ENCODE data around the gene IAH1.

- TF ChIP-seq REST (IDR thresholded peaks at IDR 0.05) (no peak), YY1 (IDR thresholded peaks at IDR 0.05) (no peak), JUND (IDR thresholded peaks at IDR 0.05) (no peak), TAF1 (conservative IDR thresholded peaks at IDR 0.05) (no peak), NR2F2 (IDR thresholded peaks at IDR 0.05) (no peak), FOXA1 (IDR thresholded peaks at IDR 0.05) (no peak)
- TF ChIP-seq, protein P1, sequence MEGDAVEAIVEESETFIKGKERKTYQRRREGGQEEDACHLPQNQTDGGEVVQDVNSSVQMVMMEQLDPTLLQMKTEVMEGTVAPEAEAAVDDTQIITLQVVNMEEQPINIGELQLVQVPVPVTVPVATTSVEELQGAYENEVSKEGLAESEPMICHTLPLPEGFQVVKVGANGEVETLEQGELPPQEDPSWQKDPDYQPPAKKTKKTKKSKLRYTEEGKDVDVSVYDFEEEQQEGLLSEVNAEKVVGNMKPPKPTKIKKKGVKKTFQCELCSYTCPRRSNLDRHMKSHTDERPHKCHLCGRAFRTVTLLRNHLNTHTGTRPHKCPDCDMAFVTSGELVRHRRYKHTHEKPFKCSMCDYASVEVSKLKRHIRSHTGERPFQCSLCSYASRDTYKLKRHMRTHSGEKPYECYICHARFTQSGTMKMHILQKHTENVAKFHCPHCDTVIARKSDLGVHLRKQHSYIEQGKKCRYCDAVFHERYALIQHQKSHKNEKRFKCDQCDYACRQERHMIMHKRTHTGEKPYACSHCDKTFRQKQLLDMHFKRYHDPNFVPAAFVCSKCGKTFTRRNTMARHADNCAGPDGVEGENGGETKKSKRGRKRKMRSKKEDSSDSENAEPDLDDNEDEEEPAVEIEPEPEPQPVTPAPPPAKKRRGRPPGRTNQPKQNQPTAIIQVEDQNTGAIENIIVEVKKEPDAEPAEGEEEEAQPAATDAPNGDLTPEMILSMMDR (IDR thresholded peaks at IDR 0.05; ENCODE audit: low read depth, low read length, missing input control), result no peak
- TF ChIP-seq, protein P2, sequence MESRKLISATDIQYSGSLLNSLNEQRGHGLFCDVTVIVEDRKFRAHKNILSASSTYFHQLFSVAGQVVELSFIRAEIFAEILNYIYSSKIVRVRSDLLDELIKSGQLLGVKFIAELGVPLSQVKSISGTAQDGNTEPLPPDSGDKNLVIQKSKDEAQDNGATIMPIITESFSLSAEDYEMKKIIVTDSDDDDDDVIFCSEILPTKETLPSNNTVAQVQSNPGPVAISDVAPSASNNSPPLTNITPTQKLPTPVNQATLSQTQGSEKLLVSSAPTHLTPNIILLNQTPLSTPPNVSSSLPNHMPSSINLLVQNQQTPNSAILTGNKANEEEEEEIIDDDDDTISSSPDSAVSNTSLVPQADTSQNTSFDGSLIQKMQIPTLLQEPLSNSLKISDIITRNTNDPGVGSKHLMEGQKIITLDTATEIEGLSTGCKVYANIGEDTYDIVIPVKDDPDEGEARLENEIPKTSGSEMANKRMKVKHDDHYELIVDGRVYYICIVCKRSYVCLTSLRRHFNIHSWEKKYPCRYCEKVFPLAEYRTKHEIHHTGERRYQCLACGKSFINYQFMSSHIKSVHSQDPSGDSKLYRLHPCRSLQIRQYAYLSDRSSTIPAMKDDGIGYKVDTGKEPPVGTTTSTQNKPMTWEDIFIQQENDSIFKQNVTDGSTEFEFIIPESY (IDR thresholded peaks at IDR 0.05), result no peak
- TF ChIP-seq, protein P3, sequence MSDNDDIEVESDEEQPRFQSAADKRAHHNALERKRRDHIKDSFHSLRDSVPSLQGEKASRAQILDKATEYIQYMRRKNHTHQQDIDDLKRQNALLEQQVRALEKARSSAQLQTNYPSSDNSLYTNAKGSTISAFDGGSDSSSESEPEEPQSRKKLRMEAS (IDR thresholded peaks at IDR 0.05), result no peak
Observed at GRCh38 chr2:9462886-9463697, 11.3 kb upstream of the IAH1 start.

Data from liver (tissue), 3 donors.